Stimulated activated CD8-positive, alpha-beta memory T cell treated with anti-CD3 and anti-CD28 coated beads, Interleukin-15, amount 100 ng/mL, for 1 hour (primary cell): ENCODE data around the gene SFT2D1.
"Not testable (repeated sequence)": the region's sequence is repeated elsewhere in the genome, so short reads cannot be mapped to it uniquely, and the experiment has no call there.

Experiments used
- DNase-seq: peaks from one replicate; pipeline ENCODE4 v3.0.0-alpha.2; 2020; ENCODE audit warnings: low read depth

Gene SFT2D1

DNA sequence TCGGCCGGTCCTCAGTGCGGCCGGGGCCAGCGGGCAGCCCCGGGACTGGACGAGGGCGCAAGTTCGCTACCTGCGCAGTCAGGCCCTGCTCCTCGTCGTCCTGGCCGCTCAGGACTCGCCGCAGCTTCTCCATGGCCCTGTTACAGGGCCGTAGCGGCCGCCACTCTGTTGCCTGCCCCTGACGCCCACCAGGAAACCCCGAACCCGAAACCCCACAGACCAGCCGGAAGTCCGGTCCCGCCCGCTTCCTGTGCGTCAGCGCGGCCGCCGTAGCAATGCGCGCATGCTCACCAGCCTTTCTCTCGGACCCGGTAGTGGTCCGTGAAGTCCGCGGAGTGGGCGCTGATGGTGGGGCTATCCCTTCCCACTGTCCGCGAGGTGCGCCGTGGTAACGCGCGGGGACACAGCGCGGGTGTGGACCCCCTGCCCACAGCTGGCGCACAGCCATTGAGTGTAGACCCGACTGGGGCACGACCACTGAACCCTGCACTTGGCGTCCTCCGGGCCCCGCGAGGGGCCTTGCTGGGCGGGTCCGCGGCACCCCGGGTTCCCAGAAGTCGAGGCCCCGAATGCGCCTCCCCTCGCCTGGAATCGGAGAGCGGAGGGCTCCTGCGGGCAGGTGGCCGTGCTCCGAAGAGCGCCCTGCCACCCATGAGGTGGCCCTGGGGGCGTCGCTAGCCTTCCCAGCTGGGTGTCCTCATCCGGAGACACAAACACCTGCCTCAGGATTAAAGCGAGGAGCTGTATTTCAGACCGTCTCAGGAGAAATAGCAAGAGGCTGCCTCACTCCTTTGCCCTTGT lies at the start of gene SFT2D1:
Gene SFT2D1, minus strand, starts transcription at position 197 of the 801 bp plus-strand sequence. Its CDS starts 64 bp downstream, at position 133.
- peak; percentile 50 for DNase-seq

DNA sequence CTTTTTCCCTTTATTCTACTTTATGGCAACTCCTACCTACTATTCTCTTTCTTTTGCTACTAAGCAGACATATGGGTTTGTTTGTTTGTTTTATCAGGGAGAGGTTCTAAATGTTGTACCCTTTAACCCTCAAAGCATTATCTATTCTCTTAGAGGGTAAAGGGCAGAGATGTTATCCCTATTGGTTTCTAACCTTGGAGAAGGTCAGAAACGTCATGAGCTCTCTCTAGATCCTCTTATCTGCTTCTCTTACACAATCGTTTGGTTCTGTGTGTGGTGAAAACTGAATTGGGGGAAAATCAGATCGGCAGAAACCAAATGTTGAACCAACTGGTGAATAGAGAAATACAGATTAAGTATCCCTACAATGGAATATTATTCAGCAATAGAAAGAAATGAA lies 46.8 kb upstream of the SFT2D1 start:
- DNase-seq: no peak

- no peak for DNase-seq
Measured at GRCh38 chr6:166388290-166389004, 46.1 kb upstream of the SFT2D1 start.

- no peak for DNase-seq
Measured at GRCh38 chr6:166387642-166388289, 45.4 kb upstream of the SFT2D1 start.

GRCh38 chr6:166387098-166387497 lies 44.8 kb upstream of the SFT2D1 start:
- DNase-seq: not testable (repeated sequence)

DNA sequence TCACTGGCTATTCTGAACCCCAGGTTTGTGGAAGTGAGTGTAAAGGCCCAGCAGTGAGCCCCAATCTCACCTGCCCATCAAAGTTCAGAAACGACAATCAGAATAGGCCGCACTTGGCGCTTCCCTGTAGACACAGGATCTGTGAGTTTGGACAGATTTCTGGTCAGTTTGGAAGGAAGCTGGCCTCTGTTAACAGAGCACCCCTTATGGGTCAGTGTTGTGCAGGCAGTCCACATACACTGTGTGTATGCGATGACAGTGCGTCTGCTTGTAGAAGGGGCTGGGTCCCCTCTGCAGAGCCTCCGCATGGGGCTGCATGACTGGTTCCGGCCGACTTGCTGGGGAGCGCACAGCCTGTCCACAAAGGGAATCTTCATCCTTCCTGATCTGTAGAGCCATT lies 43.8 kb upstream of the SFT2D1 start:
- DNase-seq: no peak

GRCh38 chr6:166383802-166384363 lies 41.5 kb upstream of the SFT2D1 start:
- DNase-seq: not testable (repeated sequence)

GRCh38 chr6:166382933-166383801 lies 40.8 kb upstream of the SFT2D1 start, which contains the start of gene MPC1:
MPC1 (minus strand) TSS chr6:166382940; CDS start chr6:166382876, 64 bp downstream.
- DNase-seq: peak; percentile 82

GRCh38 chr6:166382500-166382932 lies 40.2 kb upstream of the SFT2D1 start:
- no peak for DNase-seq

DNA sequence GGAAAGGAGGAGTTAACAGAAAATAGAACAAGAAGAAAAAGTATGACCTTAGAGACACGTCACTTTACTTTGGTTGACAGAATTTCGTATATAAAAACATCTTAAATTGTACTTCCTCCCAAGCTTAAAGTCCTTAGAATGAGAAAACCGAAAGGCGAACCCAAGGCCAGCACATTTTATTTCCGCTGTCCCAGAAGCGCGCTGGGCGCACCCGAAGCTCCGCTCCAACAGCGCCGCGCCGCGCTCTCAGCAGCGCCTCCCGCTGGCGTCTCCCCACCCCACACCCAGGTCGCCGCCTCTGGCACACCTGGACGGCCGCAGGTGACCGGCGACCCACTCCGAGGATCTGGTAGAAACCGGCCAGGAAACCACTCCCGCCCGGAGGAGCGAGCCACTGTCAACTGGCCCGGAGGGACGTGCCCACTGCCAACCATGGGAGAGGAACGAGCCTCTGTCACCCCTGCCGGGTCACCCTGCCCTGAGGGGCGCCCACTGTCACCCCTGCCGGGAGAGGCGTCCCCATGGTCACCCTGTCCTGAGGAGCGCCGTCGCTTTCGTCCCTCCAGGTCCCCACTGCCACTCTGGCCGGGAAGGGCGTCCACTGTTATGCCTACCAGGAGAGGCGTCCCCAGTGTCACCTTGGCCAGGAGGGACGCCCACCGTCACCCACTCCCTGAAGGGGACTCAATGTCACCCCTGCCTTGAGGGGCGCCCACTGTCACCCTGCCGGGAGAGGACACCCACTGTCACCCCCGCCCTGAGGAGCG lies 39.6 kb upstream of the SFT2D1 start:
- peak; percentile 31 for DNase-seq

DNA sequence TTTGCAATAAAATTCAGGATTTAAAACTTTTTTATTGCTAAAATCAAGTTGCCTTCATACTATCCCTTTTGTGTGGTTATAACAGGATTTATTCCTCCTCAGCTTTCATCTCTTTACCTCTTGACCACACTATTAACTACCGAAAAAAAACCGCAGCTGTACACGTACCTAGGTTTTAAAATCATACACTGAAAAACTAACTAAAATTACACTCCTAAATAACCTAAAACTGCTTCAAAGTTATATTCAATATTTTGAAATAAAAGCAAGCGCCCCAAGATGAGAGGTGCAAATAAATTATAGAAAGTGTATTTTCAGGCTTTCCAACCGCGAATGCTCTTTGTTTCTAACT lies 39.0 kb upstream of the SFT2D1 start:
- DNase-seq: no peak

DNA sequence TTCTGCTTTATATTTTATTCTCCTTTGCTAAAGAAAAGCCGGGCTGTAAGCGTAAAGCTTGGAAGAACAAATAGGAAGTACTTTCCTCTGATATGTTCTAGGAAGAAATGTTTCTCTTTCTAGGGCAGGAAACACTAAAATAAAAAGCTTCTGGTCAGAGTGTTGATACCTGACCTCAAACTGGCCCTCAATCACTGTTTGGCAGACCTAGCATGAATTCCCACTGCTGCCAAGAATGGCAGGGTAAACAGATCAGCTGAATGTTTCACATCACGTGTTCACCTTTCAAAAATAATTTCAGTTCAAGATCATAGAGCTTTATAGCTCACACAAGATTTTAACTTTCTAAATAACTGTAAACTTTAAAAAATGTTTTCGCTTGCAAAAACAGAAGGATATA lies 37.5 kb upstream of the SFT2D1 start:
- no peak for DNase-seq

GRCh38 chr6:166379103-166379586 lies 36.8 kb upstream of the SFT2D1 start:
- DNase-seq: no peak

- DNase-seq: no peak
Measured at GRCh38 chr6:166377721-166378120, 35.4 kb upstream of the SFT2D1 start.

DNA sequence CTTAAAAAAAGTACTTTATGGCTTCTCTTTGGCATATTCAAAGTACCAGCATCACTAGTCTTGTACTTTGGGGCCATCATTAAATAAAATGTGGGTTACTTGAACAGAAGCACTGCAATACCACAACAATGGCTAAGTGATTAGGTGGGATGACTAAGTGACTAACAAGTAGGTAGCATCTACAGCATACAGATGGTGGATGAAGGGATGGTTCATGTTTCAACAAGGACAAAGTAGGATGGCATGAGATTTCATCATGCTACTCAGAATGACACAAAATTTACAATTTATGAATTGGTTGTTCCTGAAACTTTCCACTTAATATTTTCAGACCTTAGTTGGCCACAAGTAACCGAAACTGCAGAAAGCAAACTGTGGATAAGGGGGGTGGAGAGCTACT lies 32.7 kb upstream of the SFT2D1 start:
- no peak for DNase-seq

- DNase-seq: no peak
Measured at GRCh38 chr6:166370489-166370888, 28.1 kb upstream of the SFT2D1 start.

DNA sequence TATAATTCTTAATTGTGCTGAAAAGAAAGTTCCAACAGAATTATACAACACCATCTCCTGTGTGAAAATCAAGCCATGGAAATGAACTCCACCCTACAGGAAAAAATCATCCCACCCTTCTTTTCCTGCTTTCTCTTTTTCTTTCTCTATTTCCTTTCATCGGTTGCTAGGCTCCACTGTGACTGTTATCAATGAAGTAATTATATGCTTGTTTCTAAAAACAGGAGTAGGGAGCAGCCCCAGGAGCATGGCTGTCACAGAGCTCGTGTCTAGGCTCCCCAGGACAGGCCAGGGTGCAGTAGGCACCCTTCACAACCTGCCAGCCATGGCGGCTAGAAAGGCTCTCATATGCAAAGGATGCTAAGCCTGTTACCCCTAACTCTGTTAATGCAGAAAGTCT lies 27.4 kb upstream of the SFT2D1 start:
- no peak for DNase-seq

- no peak for DNase-seq
Measured at GRCh38 chr6:166366921-166367320, 24.6 kb upstream of the SFT2D1 start.

DNA sequence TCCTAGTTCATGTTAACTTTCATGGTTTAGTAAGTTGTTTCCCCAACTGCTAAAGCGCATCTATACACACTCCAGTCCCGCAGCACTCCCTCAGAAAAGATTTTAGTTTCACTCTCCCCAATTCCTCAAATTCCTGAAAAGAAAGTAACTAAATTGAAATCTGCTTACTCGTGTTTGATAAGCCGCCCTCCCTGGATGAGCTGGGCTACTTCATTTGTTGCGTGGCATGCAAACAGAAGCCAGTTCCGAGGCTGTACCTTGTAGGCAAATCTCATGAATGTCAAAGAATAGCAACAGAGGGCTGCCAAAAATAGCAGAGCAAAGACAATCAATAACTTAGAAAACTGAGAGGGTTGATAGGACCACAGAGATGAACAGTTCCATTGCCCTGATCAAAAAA lies 23.5 kb upstream of the SFT2D1 start:
- no peak for DNase-seq

DNA sequence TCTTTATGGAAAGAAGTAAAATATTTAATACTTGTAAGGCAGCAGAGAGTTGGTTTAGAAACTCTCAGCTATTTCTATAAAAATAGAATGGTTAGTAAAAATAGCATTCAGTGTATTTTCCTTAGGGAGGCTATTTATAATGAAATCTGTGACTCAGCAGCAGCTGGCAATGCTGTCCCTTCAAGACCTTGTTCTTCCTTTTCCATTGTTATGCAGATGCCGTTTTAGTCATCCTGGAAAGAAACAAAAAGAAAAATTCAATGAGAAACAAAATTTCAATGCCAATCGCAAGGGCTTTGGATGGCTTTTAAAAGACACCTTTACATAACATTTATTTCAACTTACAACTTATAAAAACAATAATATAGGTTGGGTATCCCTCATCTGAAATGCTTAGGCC lies 22.9 kb upstream of the SFT2D1 start:
- no peak for DNase-seq

GRCh38 chr6:166364456-166364855 lies 22.1 kb upstream of the SFT2D1 start:
- DNase-seq: no peak
